Upper lobe of left lung (tissue), 6 donors: ENCODE measurements around the gene PPP1R13L. TPM values are rescaled to one million over a fixed set of nuclear protein-coding genes. Genes with fewer than 3 reads are reported as not detected.
"Not testable (repeated sequence)": the region's sequence is repeated elsewhere in the genome, so short reads cannot be mapped to it uniquely, and the experiment has no call there.

Experiments
- ATAC-seq, 2 donors: fragments of 200-7000 bp; cut with Tn5 transposase; one replicate each; pipeline ENCODE4 v1.9.1; 2022; ENCODE audit warnings: mild to moderate bottlenecking in 2 of 2, moderate library complexity in 2 of 2; ENCODE audit not compliant: low FRiP score in 2 of 2
- DNase-seq, 2 donors: peaks; one replicate each; pipeline ENCODE4 v3.0.0-alpha.2; 2019 to 2020
- H3K27ac ChIP-seq, 4 donors: fragments of 200-600 bp; sonication (generic); one replicate each; pipeline ENCODE4 v1.5.1; 2016 to 2019
- H3K27me3 ChIP-seq, 4 donors: fragments of 200-600 bp; sonication (generic); one replicate each; pipeline ENCODE4 v1.5.1; 2017 to 2019
- H3K36me3 ChIP-seq, 4 donors: fragments of 200-600 bp; sonication (generic); one replicate each; pipeline ENCODE4 v1.5.1; 2016 to 2019
- H3K4me1 ChIP-seq, 4 donors: fragments of 200-600 bp; sonication (generic); one replicate each; pipeline ENCODE4 v1.5.1; 2018 to 2019
- H3K4me3 ChIP-seq, 4 donors: fragments of 200-600 bp; sonication (generic); one replicate each; pipeline ENCODE4 v1.5.1; 2017 to 2019; ENCODE audit warnings: mild to moderate bottlenecking in 2 of 4, moderate library complexity in 1 of 4
- H3K9me3 ChIP-seq, 4 donors: fragments of 200-600 bp; sonication (generic); one replicate each; pipeline ENCODE4 v1.5.1; 2018 to 2019
- EP300 ChIP-seq, 4 donors: sonication (generic); formaldehyde crosslinking; IDR thresholded peaks; one replicate each; pipeline ENCODE4 v1.5.1; 2017; ENCODE audit warnings: antibody characterized with exemption in 4 of 4, control low read depth in 2 of 4
- POLR2A ChIP-seq, 4 donors: fragments of 450-650 bp; IDR thresholded peaks; one replicate each; pipeline ENCODE4 v1.5.1; 2016 to 2017; ENCODE audit warnings: antibody characterized with exemption in 4 of 4, mild to moderate bottlenecking in 2 of 4
- POLR2AphosphoS5 ChIP-seq, 2 donors: sonication (generic); formaldehyde crosslinking; IDR thresholded peaks; one replicate each; pipeline ENCODE4 v1.5.1; 2017; ENCODE audit warnings: antibody characterized with exemption in 2 of 2
- WGBS, 2 donors: methylation state at CpG; one replicate each; pipeline ENCODE4 v1.1.5; 2017 to 2018; 5-methylcytosine and 5-hydroxymethylcytosine counted together
- total RNA-seq, 6 donors: library from RNA; depleted of rRNA in 4 of 6; stranded (reverse); fragments of >200 nt in 4 of 6; gene quantifications; one replicate each; pipeline versions ENCODE4 v1.1.0 to v1.2.1, GENCODE V29; 2016 to 2021
- TF ChIP-seq, protein P1 (sequence below), 6 experiments: fragments of 450-650 bp in 4 of 6; fragments of 200-600 bp in 2 of 6; sonication (generic) in 2 of 6; IDR thresholded peaks; one replicate each; pipeline ENCODE4 v1.5.1; 2016 to 2019; ENCODE audit warnings: antibody characterized with exemption in 6 of 6
- donor health status: DM: no; HTN: no; CAD: no; lungs with moderate emphysema.
- donor health status: DM: no; HTN: yes; CAD: no; lungs with severe emphysema.

PPP1R13L gene
- total RNA-seq, 6 donors from 2014 or later: 27.8 to 76.2 (median 57.5) TPM

DNA sequence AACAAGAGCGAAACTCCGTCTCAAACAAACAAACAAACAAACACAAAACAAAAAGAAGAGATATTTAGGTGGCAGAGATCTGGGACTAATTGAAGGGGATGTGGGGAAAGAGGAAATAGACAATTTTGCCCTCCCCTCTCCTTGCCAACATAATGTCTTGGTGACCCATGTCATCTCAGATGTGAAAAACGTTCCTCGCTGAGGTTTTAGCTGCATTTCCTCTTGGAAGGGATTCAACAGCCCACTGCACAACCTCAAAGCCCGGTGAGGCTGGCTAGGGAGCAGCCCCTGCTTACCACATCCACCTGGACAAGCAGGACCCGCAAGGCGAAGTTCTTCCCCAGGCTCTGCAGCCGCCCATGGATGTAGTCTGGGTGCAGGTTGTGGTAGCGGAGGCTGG lies 13.9 kb upstream of the PPP1R13L start:
- DNase-seq: no peak
- peaks cover 14 to 31% (median 28%) of the 10 kb centered on the region in 4 donors for H3K4me1 ChIP-seq
- TF ChIP-seq EP300 (IDR thresholded peaks at IDR 0.05): no peak
- TF ChIP-seq, protein P1, sequence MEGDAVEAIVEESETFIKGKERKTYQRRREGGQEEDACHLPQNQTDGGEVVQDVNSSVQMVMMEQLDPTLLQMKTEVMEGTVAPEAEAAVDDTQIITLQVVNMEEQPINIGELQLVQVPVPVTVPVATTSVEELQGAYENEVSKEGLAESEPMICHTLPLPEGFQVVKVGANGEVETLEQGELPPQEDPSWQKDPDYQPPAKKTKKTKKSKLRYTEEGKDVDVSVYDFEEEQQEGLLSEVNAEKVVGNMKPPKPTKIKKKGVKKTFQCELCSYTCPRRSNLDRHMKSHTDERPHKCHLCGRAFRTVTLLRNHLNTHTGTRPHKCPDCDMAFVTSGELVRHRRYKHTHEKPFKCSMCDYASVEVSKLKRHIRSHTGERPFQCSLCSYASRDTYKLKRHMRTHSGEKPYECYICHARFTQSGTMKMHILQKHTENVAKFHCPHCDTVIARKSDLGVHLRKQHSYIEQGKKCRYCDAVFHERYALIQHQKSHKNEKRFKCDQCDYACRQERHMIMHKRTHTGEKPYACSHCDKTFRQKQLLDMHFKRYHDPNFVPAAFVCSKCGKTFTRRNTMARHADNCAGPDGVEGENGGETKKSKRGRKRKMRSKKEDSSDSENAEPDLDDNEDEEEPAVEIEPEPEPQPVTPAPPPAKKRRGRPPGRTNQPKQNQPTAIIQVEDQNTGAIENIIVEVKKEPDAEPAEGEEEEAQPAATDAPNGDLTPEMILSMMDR (IDR thresholded peaks at IDR 0.05): no peak
- no peak for TF ChIP-seq POLR2AphosphoS5 (IDR thresholded peaks at IDR 0.05)
- H3K27ac ChIP-seq: peak overlapping the region in 2 of 4 donors; percentile 44 to 55
- H3K27me3 ChIP-seq: no peaks in the 10 kb centered on the region
- ATAC-seq: no peak
- no peak overlapping the region for H3K4me3 ChIP-seq
- no peaks in the 10 kb centered on the region for H3K9me3 ChIP-seq
- H3K36me3 ChIP-seq: peaks cover 2 to 70% (median 47%) of the 10 kb centered on the region in 4 donors
- WGBS, 2 donors: 62 to 79% methylated on average over 6 to 9 of the region's 9 CpGs

DNA sequence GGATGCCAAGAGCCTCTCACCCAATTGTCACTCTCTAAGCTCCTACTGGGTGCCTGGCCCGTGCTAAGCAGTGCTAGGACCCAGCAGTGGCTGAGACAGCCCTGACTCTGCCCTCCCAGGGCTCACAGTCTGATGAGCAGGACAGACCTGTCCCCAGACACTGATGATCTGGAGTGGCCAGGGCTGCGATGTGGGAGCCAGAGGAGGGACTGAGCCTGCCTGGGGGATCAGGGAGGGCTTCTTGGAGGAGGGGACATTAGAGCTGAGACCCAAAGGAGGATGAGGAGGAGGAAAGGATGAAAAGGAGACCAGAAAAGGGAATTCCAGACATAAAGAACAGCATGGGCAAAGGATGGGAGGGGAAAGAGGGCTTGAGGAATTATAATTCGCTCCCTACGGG lies 12.3 kb upstream of the PPP1R13L start:
- H3K4me3 ChIP-seq: no peak overlapping the region
- WGBS, 2 donors: 88 to 93% methylated on average over 4 of the region's 4 CpGs
- ATAC-seq (no peak), DNase-seq (no peak)
- H3K9me3 ChIP-seq: no peaks in the 10 kb centered on the region
- no peak overlapping the region for H3K27ac ChIP-seq
- H3K27me3 ChIP-seq: no peaks in the 10 kb centered on the region
- H3K36me3 ChIP-seq: peaks cover 2 to 85% (median 59%) of the 10 kb centered on the region in 4 donors
- H3K4me1 ChIP-seq: peaks cover 2 to 18% (median 16%) of the 10 kb centered on the region in 4 donors
- TF ChIP-seq POLR2AphosphoS5 (IDR thresholded peaks at IDR 0.05): no peak
- TF ChIP-seq POLR2A (IDR thresholded peaks at IDR 0.05): no peak
- TF ChIP-seq, protein P1 (IDR thresholded peaks at IDR 0.05): no peak
- no peak for TF ChIP-seq EP300 (IDR thresholded peaks at IDR 0.05)

DNA sequence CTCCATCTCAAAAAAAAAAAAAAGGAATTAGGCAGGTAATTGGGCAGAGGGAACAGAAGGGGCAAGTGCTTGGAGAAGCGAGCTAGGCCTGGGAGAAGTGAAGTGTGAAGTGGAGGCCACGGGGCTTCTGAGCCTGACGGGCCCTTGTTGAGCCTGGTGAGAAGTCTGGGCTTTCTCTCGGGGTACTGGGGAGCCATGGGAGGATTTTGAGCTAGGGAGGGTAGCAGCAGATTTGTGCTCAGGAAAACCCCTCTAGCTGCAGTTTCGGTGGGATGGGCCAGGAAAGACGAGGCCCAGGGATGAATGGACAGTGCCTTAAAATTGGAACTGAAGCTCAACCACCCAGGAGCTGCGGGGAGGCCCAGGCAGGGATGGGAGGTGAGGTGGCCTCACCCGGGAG lies 9.6 kb upstream of the PPP1R13L start:
- no peaks in the 10 kb centered on the region for H3K27me3 ChIP-seq
- TF ChIP-seq POLR2A (IDR thresholded peaks at IDR 0.05) (no peak), POLR2AphosphoS5 (IDR thresholded peaks at IDR 0.05) (no peak), EP300 (IDR thresholded peaks at IDR 0.05) (no peak)
- TF ChIP-seq, protein P1 (IDR thresholded peaks at IDR 0.05): no peak
- peaks cover 0 to 72% (median 47%) of the 10 kb centered on the region in 4 donors for H3K36me3 ChIP-seq
- no peak overlapping the region for H3K4me3 ChIP-seq
- no peak overlapping the region for H3K27ac ChIP-seq
- whole genome bisulfite sequencing, 2 donors: 97 to 98% methylated on average over 8 of the region's 8 CpGs
- peaks cover 0 to 9% (median 7%) of the 10 kb centered on the region in 4 donors for H3K4me1 ChIP-seq
- DNase-seq: no peak
- H3K9me3 ChIP-seq: no peaks in the 10 kb centered on the region
- ATAC-seq: no peak

DNA sequence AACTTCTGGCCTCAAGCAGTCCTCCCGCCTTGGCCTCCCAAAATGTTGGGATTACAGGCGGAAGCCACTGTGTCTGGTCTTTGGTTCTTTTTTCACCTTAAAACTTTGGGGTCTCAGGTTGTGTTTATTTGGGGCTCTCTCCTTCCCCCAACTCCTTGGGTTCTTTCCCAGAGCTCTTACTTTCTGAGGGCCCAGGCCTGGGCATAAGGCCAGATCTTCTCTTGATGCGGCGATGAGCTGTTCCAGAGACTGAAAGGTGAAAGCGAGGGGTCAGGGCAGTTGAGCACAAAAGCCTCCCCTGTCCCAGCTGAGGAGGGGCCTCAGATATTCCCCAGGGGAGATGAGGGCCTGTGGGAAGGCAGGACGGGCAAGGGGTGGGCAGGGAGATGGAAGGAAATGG lies 8.6 kb upstream of the PPP1R13L start:
- DNase-seq: no peak
- no peak overlapping the region for H3K4me3 ChIP-seq
- H3K36me3 ChIP-seq: peaks cover 0 to 63% (median 44%) of the 10 kb centered on the region in 4 donors
- no peaks in the 10 kb centered on the region for H3K4me1 ChIP-seq
- no peaks in the 10 kb centered on the region for H3K27me3 ChIP-seq
- ATAC-seq: no peak
- 90 to 96% methylated on average over 6 of the region's 6 CpGs for WGBS, 2 donors
- H3K27ac ChIP-seq: no peak overlapping the region
- no peaks in the 10 kb centered on the region for H3K9me3 ChIP-seq
- TF ChIP-seq, protein P1 (IDR thresholded peaks at IDR 0.05): no peak
- no peak for TF ChIP-seq EP300 (IDR thresholded peaks at IDR 0.05)
- no peak for TF ChIP-seq POLR2AphosphoS5 (IDR thresholded peaks at IDR 0.05)
- no peak for TF ChIP-seq POLR2A (IDR thresholded peaks at IDR 0.05)

DNA sequence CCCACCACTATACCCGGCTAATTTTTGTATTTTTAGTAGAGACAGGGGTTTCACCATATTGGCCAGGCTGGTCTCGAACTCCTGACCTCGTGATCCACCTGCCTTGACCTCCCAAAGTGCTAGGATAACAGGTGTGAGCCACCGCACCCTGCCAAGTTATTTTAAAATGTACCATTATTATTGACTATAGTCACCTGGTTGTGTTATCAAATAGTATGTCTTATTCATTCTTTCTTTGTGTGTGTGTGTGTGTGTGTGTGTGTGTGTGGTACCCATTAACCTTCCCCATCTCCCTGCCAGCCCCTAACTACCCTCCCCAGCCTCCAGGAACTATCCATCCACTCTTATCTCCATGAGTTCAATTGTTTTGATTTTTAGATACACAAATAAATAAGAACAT lies 5.5 kb upstream of the PPP1R13L start:
- H3K36me3 ChIP-seq: peaks cover 0 to 35% (median 24%) of the 10 kb centered on the region in 4 donors
- peaks cover 9 to 18% (median 11%) of the 10 kb centered on the region in 4 donors for H3K4me1 ChIP-seq
- not testable (repeated sequence) for ATAC-seq, DNase-seq, H3K4me3 ChIP-seq, H3K27ac ChIP-seq, H3K9me3 ChIP-seq, H3K27me3 ChIP-seq
- 91 to 97% methylated on average over 4 of the region's 4 CpGs for WGBS, 2 donors
